HCT116 (cell line): ENCODE results near the gene CAVIN1. TPM values are rescaled to one million over a fixed set of nuclear protein-coding genes. Genes with fewer than 3 reads are reported as not detected.

Experiments
- ATAC-seq: fragments of 200-7000 bp; cut with Tn5 transposase; 2 replicates; pipeline ENCODE4 v1.9.1; 2020; ENCODE audit warnings: mild to moderate bottlenecking, moderate library complexity
- BruUV-seq: library from RNA; stranded (reverse); fragments of 400-500 nt; replicated peaks from 2 replicates; lab custom pipeline; 2021; lab: Mats Ljungman, UMichigan
- CTCF ChIA-PET: fragments of 300-600 bp; sonication (Branson Sonifier 250); formaldehyde crosslinking; loops from one replicate; lab custom pipeline; 2021; ENCODE audit warnings: antibody characterized with exemption; lab: Charles Lee
- POLR2A ChIA-PET: fragments of 300-600, 350-600 bp; sonication (Branson Sonifier 250); formaldehyde crosslinking; loops from one replicate; lab custom pipeline; 2021; ENCODE audit warnings: antibody characterized with exemption; lab: Charles Lee
- RAD21 ChIA-PET, 2 experiments: fragments of 300-600 bp; sonication (Branson Sonifier 250); formaldehyde crosslinking; loops; one replicate each; lab custom pipeline; 2023; ENCODE audit warnings: low total read pairs in 2 of 2; ENCODE audit not compliant: uncharacterized antibody in 2 of 2, unreplicated experiment in 2 of 2, low non-redundant PET in 1 of 2; lab: Charles Lee
- DNase-seq: peaks from one replicate; pipeline ENCODE4 v3.0.0-alpha.2; 2010; ENCODE audit warnings: low read depth, low spot score
- H2AFZ ChIP-seq: fragments of 200-600 bp; shearing (Covaris generic), sonication (generic); 2 replicates; pipeline ENCODE4 v1.6.1; 2017; ENCODE audit warnings: low read depth, mixed run types, mixed read lengths, antibody characterized with exemption, low read length; ENCODE audit not compliant: poor library complexity, severe bottlenecking
- H3K27ac ChIP-seq: 2 replicates; pipeline ENCODE4 v1.5.1; 2012; ENCODE audit warnings: low read depth, low read length
- H3K27me3 ChIP-seq: fragments of 200-600 bp; sonication (generic); 2 replicates; pipeline ENCODE4 v1.6.1; 2016; ENCODE audit warnings: mixed run types, low read length, mixed read lengths; ENCODE audit not compliant: insufficient read depth
- H3K36me3 ChIP-seq, 2 experiments: fragments of 200-500 bp in 1 of 2; fragments of 200-600 bp in 1 of 2; sonication (Bioruptor generic) in 1 of 2; sonication (generic) in 1 of 2; 2 replicates each; pipeline versions ENCODE4 v1.5.1 to v1.6.1; 2014 to 2016; ENCODE audit warnings: low read length in 2 of 2, inconsistent platforms in 1 of 2, mixed read lengths in 1 of 2, mixed run types in 1 of 2; ENCODE audit not compliant: insufficient read depth in 2 of 2, control insufficient read depth in 1 of 2
- H3K4me1 ChIP-seq, 2 experiments: fragments of 200-600 bp in 1 of 2; sonication (generic) in 1 of 2; 2 replicates each; pipeline versions ENCODE4 v1.5.1 to v1.6.1; 2012 to 2017; ENCODE audit warnings: low read length in 2 of 2, inconsistent platforms in 1 of 2, mild to moderate bottlenecking in 1 of 2, mixed read lengths in 1 of 2, mixed run types in 1 of 2, moderate library complexity in 1 of 2; ENCODE audit not compliant: insufficient read depth in 2 of 2, control insufficient read depth in 1 of 2
- H3K4me2 ChIP-seq: fragments of 200-600 bp; sonication (generic); 2 replicates; pipeline ENCODE4 v1.6.1; 2017; ENCODE audit warnings: mixed run types, low read length, mixed read lengths
- H3K4me3 ChIP-seq, 2 experiments: fragments of 200-600 bp in 1 of 2; sonication (generic) in 1 of 2; replicated peaks in 1 of 2; 2 replicates each; pipeline ENCODE4 v1.5.1; 2011 to 2016; ENCODE audit warnings: low read length in 2 of 2, control low read depth in 1 of 2, low read depth in 1 of 2, mild to moderate bottlenecking in 1 of 2, mixed read lengths in 1 of 2, mixed run types in 1 of 2
- H3K79me2 ChIP-seq: fragments of 200-600 bp; sonication (generic); 2 replicates; pipeline ENCODE4 v1.6.1; 2017; ENCODE audit warnings: mild to moderate bottlenecking, mixed run types, low read length, moderate library complexity, mixed read lengths; ENCODE audit not compliant: insufficient read depth
- H3K9ac ChIP-seq: fragments of 200-600 bp; sonication (generic); 2 replicates; pipeline ENCODE4 v1.6.1; 2016; ENCODE audit warnings: low read length, mixed read lengths
- H3K9me2 ChIP-seq: fragments of 200-600 bp; sonication (generic), shearing (Covaris generic); 2 replicates; pipeline ENCODE4 v1.6.1; 2017; ENCODE audit warnings: mixed run types, mild to moderate bottlenecking, moderate library complexity; ENCODE audit not compliant: insufficient read depth
- H3K9me3 ChIP-seq, 2 experiments: fragments of 200-500 bp in 1 of 2; fragments of 200-600 bp in 1 of 2; sonication (Bioruptor generic) in 1 of 2; sonication (generic) in 1 of 2; 2 replicates each; pipeline ENCODE4 v1.6.1; 2014 to 2017; ENCODE audit warnings: low read length in 2 of 2, mixed read lengths in 2 of 2, inconsistent platforms in 1 of 2, low read depth in 1 of 2, mild to moderate bottlenecking in 1 of 2, mixed run types in 1 of 2, moderate library complexity in 1 of 2; ENCODE audit not compliant: control insufficient read depth in 1 of 2, insufficient read depth in 1 of 2
- H4K20me1 ChIP-seq: fragments of 200-600 bp; sonication (generic), shearing (Covaris generic); 2 replicates; pipeline ENCODE4 v1.6.1; 2017; ENCODE audit warnings: mixed run types, mild to moderate bottlenecking, moderate library complexity; ENCODE audit not compliant: insufficient read depth
- ATF3 ChIP-seq: IDR thresholded peaks from 2 replicates; pipeline ENCODE4 v1.6.1; 2012
- CBX3 ChIP-seq: IDR thresholded peaks from 2 replicates; pipeline ENCODE4 v1.6.1; 2012; ENCODE audit warnings: low read depth
- CTCF ChIP-seq, 3 experiments: fragments of 200-600 bp in 1 of 3; sonication (generic) in 1 of 3; IDR thresholded peaks in 2 of 3; conservative IDR thresholded peaks in 1 of 3; 2 replicates each; pipeline ENCODE4 v1.5.1; 2012 to 2017; ENCODE audit warnings: low read depth in 2 of 3, low read length in 2 of 3, antibody characterized with exemption in 1 of 3, borderline replicate concordance in 1 of 3, control low read depth in 1 of 3, mild to moderate bottlenecking in 1 of 3, mixed read lengths in 1 of 3, mixed run types in 1 of 3, moderate library complexity in 1 of 3; ENCODE audit not compliant: insufficient read depth in 1 of 3
- EGR1 ChIP-seq: IDR thresholded peaks from 2 replicates; pipeline ENCODE4 v1.6.1; 2012; ENCODE audit warnings: low read depth
- EZH2 ChIP-seq: fragments of 200-600 bp; sonication (generic); IDR thresholded peaks from 2 replicates; pipeline ENCODE4 v1.6.1; 2017; ENCODE audit warnings: antibody characterized with exemption, mixed run types
- EZH2phosphoT487 ChIP-seq: fragments of 200-600 bp; IDR thresholded peaks from 2 replicates; pipeline ENCODE4 v1.6.1; 2018; ENCODE audit warnings: antibody characterized with exemption, borderline replicate concordance
- POLR2AphosphoS5 ChIP-seq: IDR thresholded peaks from 2 replicates; pipeline ENCODE4 v1.6.1; 2011; ENCODE audit warnings: mild to moderate bottlenecking, low read depth, low read length, moderate library complexity
- REST ChIP-seq: IDR thresholded peaks from 2 replicates; pipeline ENCODE4 v1.6.1; 2012; ENCODE audit warnings: low read depth
- SIN3A ChIP-seq: IDR thresholded peaks from 2 replicates; pipeline ENCODE4 v1.6.1; 2012; ENCODE audit warnings: low read depth
- TCF7L2 ChIP-seq: IDR thresholded peaks from 2 replicates; pipeline ENCODE4 v1.7.0; 2011; ENCODE audit warnings: borderline replicate concordance, inconsistent platforms; ENCODE audit not compliant: insufficient read depth, insufficient read length; ENCODE audit errors: extremely low read depth
- ZBTB33 ChIP-seq: IDR thresholded peaks from 2 replicates; pipeline ENCODE4 v1.6.1; 2011; ENCODE audit warnings: mild to moderate bottlenecking, low read length, moderate library complexity; ENCODE audit not compliant: insufficient replicate concordance; ENCODE audit errors: extremely low read depth
- ZNF274 ChIP-seq: fragments of 200-500 bp; sonication (Bioruptor generic); IDR thresholded peaks from 2 replicates; pipeline ENCODE4 v1.6.1; 2014; ENCODE audit warnings: mild to moderate bottlenecking, low read depth, low read length, inconsistent platforms
- intact Hi-C: fragments of 100-400 bp; cut with micrococcal nuclease; formaldehyde crosslinking; loops from 2 replicates; pipeline ENCODE4 v1.10.0; 2022
- total RNA-seq: library from RNA; stranded (reverse); gene quantifications from one replicate; pipeline ENCODE4 v1.2.1, GENCODE V29; 2021; ENCODE audit not compliant: unreplicated experiment

The CAVIN1 gene
- total RNA-seq, 1 experiment from 2014 or later = 79.7 TPM

- no peak for ATAC-seq
- H3K4me3 ChIP-seq = no peak overlapping the region
- H3K9me3 ChIP-seq = no peaks in the 10 kb centered on the region
- H3K27me3 ChIP-seq = no peaks in the 10 kb centered on the region
- no peak overlapping the region for H3K9ac ChIP-seq
- no peaks in the 10 kb centered on the region for H3K9me2 ChIP-seq
- intact Hi-C loops = loop anchor here (2.0 kb wide), 1 partner anchor 87 kb away; no protein-coding TSS in a partner anchor
- no TSS peak for BruUV-seq
- no peak for DNase-seq
- peaks cover 16 to 45% of the 10 kb centered on the region in 2 experiments for H3K4me1 ChIP-seq
- CTCF ChIA-PET = interaction anchor here (1.0 to 2.7 kb wide), 4 partner anchors 9 to 98 kb away, joined by 3 to 11 read pairs (median 4); no protein-coding TSS in a partner anchor
- POLR2A ChIA-PET = no interaction called here
- no peak overlapping the region for H3K4me2 ChIP-seq
- no peaks in the 10 kb centered on the region for H3K79me2 ChIP-seq
- no peaks in the 10 kb centered on the region for H3K36me3 ChIP-seq
- H3K27ac ChIP-seq = no peak overlapping the region
- RAD21 ChIA-PET = no interaction called here
- no peak overlapping the region for H2AFZ ChIP-seq
- no peaks in the 10 kb centered on the region for H4K20me1 ChIP-seq
- no peak for TF ChIP-seq SIN3A
- no peak for TF ChIP-seq ATF3
- no peak for TF ChIP-seq ZBTB33
- no peak for TF ChIP-seq EZH2
- no peak for TF ChIP-seq POLR2AphosphoS5
- TF ChIP-seq REST = no peak
- no peak for TF ChIP-seq EGR1
- TF ChIP-seq ZNF274 = no peak
- TF ChIP-seq EZH2phosphoT487 = no peak
- no peak for TF ChIP-seq TCF7L2
- no peak for TF ChIP-seq CTCF (IDR thresholded peaks at IDR 0.05 in 2 of 3, conservative IDR thresholded peaks at IDR 0.05 in 1 of 3; ENCODE audit: borderline replicate concordance in 1 of 3, insufficient read depth in 1 of 3, low read depth in 2 of 3, low read length in 2 of 3)
- TF ChIP-seq CBX3 = no peak
Observed at GRCh38 chr17:42429726-42430447, 6.8 kb upstream of the CAVIN1 start.
